IPS DF 6.9 (cell line): Measurements from ENCODE around the gene CHST7.

ENCODE experiments used
- DNase-seq: peaks from one replicate; pipeline ENCODE4 v3.0.0-alpha.2; 2013; ENCODE audit warnings: low read depth, low spot score
- H3K27ac ChIP-seq: one replicate; pipeline ENCODE4 v1.5.1; 2013; ENCODE audit warnings: low read length, control low read depth
- H3K27me3 ChIP-seq: 2 replicates; pipeline ENCODE4 v1.6.1; 2013; ENCODE audit warnings: mild to moderate bottlenecking, low read length; ENCODE audit not compliant: control insufficient read depth, insufficient read depth
- H3K36me3 ChIP-seq: 2 replicates; pipeline ENCODE4 v1.6.1; 2013; ENCODE audit warnings: low read length; ENCODE audit not compliant: control insufficient read depth, insufficient read depth
- H3K4me1 ChIP-seq: 2 replicates; pipeline ENCODE4 v1.6.1; 2013; ENCODE audit warnings: low read length; ENCODE audit not compliant: control insufficient read depth, insufficient read depth
- H3K4me3 ChIP-seq: 2 replicates; pipeline ENCODE4 v1.5.1; 2013; ENCODE audit warnings: mild to moderate bottlenecking, low read length
- H3K9me3 ChIP-seq: 2 replicates; pipeline ENCODE4 v1.6.1; 2013; ENCODE audit warnings: low read length, inconsistent platforms; ENCODE audit not compliant: control insufficient read depth, insufficient read depth
- whole genome bisulfite sequencing: extraction: QIAGEN DNeasy Blood & Tissue Kit; methylation state at CpG from one replicate; pipeline ENCODE4 v1.1.7; 2013; ENCODE audit warnings: mixed read lengths, missing lambda C conversion rate; ENCODE audit not compliant: insufficient read length, insufficient coverage; 5-methylcytosine and 5-hydroxymethylcytosine counted together

CHST7 gene

DNA sequence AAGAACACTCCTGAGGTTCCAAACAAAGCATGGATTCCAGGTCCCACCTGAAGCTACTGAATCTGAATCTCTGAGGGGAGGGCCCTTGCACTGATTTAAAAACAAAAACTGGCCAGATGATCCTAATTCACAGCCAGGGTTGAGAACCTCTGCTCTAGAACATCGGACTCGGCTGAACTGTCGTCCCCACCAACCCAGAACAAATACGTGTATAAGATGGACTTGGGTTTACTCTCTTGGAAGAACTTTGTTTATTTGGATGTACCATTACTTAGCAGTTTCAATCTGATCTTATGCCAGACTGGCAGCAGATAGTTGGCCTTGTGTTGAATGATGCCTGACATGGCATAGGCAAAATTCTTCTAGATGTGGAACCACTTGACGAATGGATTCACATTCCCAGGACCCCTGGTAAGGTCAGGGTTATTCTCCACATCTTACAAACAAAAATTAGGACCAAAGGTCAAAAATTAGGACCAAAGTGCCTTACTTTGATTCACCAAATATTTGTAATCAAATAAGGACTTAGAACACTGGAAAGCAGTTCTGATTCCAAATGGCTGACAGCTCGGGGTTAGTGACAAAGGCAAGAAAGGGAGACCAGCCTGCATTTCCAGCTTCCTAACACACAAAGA is 29.0 kb downstream of the CHST7 start:
- no peak for DNase-seq
- no peaks in the 10 kb centered on the region for H3K36me3 ChIP-seq
- H3K4me1 ChIP-seq = no peaks in the 10 kb centered on the region
- H3K27me3 ChIP-seq = no peaks in the 10 kb centered on the region
- no peaks in the 10 kb centered on the region for H3K9me3 ChIP-seq
- H3K27ac ChIP-seq = no peak overlapping the region
- H3K4me3 ChIP-seq = no peak overlapping the region
- no CpG with 5 or more reads among the region's 6 CpGs for WGBS

DNA sequence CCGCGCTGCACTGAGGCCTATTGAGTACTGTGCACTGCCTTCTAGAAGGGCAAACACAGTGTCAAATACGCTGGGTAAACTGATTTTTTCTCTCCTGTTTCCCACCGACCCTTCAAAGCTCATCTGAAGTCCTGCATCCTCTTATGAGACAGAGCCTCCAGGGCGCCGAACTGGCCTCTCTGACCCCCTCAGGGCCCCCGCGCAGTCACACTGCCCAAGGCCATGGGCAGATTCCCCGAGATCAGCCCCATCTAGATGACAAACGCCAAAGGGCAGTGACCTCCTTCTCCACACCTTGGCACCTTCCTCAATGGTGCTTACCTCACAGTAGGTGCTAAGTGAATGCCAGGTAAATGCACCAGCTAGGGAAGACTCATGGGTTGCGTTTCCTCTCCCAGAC is 34.4 kb downstream of the CHST7 start:
- H3K4me3 ChIP-seq = no peak overlapping the region
- H3K4me1 ChIP-seq = no peaks in the 10 kb centered on the region
- WGBS = no CpG with 5 or more reads among the region's 11 CpGs
- no peak overlapping the region for H3K27ac ChIP-seq
- H3K9me3 ChIP-seq = no peaks in the 10 kb centered on the region
- H3K36me3 ChIP-seq = no peaks in the 10 kb centered on the region
- no peaks in the 10 kb centered on the region for H3K27me3 ChIP-seq
- no peak for DNase-seq

DNA sequence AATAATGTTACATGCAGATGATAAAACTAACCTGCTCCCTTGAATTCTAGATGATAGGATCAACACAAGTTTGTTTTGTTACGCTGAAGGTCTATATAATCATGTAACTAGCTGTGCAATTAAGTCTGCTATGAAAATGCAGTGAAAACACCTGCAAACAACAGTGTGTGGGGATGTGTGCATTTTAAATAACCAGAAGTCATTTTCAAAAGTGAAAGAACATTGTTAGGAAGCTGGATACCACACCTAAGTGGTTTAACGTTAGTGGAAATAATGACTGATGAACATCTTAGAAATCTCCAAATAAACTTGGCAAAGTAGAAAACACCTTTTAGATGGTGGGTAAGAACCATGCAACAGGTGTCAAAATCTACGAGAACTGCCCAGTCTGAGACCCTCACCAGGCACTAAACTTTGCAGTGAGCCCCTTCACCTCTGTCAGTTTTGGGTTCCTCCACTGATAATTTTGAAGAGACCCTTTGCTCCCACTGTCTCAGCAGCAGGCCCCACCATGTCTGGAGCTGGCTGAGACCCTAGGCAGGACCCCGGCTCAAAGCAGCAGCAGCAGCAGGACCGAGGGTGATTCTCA is 36.6 kb downstream of the CHST7 start:
- Histone ChIP-seq H3K27me3 (no peaks in the 10 kb centered on the region), H3K9me3 (no peaks in the 10 kb centered on the region), H3K36me3 (no peaks in the 10 kb centered on the region), H3K4me3 (no peak overlapping the region), H3K27ac (no peak overlapping the region), H3K4me1 (no peaks in the 10 kb centered on the region)
- DNase-seq = no peak
- WGBS = no CpG with 5 or more reads among the region's 5 CpGs

DNA sequence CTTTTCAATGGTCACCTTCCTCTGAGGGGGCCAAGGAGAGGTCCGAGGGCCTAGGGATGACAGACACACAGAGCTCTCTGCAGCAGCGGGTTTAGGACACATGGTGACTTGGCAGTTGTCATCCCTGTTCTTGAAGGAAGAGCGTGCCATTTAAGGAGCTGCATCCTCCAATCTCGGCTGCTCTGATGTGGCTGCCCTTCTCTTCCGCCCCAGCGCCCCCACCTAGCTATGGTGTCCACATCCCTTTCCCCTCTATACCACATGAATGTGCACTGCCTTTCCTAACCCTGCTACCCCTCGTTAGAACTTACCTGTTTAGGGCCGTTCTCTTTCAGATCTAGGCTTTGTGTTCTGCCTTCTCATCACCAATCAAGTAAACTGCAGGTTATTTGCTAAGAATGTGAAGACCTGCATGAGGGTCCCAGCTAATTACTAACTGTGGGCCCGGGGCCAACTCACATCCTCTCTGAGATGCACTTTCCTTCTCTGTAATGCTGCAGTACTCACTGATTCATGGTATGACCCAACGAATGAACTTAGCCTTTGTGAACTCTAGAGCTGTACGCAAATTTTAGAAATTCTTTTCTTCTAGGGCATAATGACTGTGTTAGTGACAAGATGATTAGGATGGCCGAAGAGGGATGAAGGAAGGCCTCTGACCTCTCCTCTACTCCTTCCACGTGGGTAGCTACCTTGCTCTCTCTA is 38.2 kb downstream of the CHST7 start:
- Histone ChIP-seq H3K4me1 (no peaks in the 10 kb centered on the region), H3K27me3 (no peaks in the 10 kb centered on the region), H3K4me3 (no peak overlapping the region), H3K9me3 (no peaks in the 10 kb centered on the region), H3K27ac (no peak overlapping the region), H3K36me3 (no peaks in the 10 kb centered on the region)
- no CpG with 5 or more reads among the region's 13 CpGs for WGBS
- DNase-seq = no peak

DNA sequence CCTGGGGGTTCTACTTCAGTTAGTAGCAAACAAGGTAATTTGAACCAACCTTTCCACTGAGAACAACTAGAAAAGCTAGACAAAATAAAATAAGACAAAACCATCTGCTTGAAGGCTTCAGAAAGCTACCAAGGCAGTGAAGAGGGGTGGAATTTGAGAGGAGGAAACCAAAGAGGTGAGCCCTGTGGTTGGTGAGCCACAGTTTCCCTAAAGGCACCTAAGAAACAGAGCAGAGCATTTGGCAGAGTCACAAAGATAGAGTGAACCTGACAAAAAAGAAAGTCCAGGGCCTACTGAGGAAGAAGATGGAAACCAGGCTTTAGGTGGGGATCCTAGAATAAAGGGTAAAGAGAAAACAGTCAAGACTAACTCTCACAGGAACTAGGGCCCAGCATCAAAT is 44.3 kb downstream of the CHST7 start:
- no peak overlapping the region for H3K27ac ChIP-seq
- no peak for DNase-seq
- H3K4me1 ChIP-seq = no peaks in the 10 kb centered on the region
- H3K36me3 ChIP-seq = no peaks in the 10 kb centered on the region
- H3K27me3 ChIP-seq = no peaks in the 10 kb centered on the region
- H3K9me3 ChIP-seq = no peaks in the 10 kb centered on the region
- H3K4me3 ChIP-seq = no peak overlapping the region

DNA sequence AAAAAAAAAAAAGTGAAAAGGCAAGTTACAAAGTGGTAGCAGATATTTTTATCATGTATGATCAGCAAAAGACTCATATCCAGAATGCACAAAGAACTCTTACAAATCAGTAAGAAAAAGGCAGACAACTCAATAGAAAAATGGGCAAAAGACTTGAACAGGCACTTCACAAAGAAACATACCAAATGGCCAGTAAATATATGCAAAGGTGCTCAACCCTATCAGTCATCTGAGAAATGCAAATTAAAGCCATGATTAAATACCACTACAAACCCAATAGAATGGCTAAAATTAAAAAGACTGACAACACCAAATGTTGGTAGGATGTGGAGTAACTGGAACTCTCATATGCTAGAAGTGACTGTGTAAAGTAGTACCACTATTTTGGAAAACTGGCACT is 45.4 kb downstream of the CHST7 start:
- no peaks in the 10 kb centered on the region for H3K9me3 ChIP-seq
- H3K4me1 ChIP-seq = no peaks in the 10 kb centered on the region

DNA sequence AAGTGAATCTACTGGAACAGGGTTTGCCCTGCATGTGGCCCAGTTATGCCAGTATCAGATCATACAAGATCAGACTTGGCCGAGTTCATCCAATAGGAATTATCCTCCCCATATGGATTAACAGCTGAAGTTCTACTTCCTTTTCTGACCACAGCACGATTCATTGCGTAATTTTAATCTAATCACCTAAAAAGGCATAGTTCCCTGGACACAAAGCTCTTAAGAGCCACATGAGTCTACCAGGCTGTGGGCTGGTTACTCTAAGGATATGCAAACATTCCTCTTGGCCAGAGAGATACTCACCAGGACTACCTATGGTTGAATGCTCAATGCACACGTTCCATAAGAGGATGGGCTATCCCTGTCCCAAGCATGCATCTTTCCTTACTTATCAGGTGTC is 46.9 kb downstream of the CHST7 start:
- Histone ChIP-seq H3K27me3 (no peaks in the 10 kb centered on the region), H3K4me1 (no peaks in the 10 kb centered on the region), H3K27ac (no peak overlapping the region), H3K36me3 (no peaks in the 10 kb centered on the region), H3K9me3 (no peaks in the 10 kb centered on the region), H3K4me3 (no peak overlapping the region)
- WGBS = no CpG with 5 or more reads among the region's 4 CpGs
- no peak for DNase-seq

More for the DNA sequence above, 45.4 kb downstream of the CHST7 start:
- Histone ChIP-seq H3K27me3 (no peaks in the 10 kb centered on the region), H3K36me3 (no peaks in the 10 kb centered on the region), H3K27ac (no peak overlapping the region), H3K4me3 (no peak overlapping the region)
- DNase-seq = no peak

DNA sequence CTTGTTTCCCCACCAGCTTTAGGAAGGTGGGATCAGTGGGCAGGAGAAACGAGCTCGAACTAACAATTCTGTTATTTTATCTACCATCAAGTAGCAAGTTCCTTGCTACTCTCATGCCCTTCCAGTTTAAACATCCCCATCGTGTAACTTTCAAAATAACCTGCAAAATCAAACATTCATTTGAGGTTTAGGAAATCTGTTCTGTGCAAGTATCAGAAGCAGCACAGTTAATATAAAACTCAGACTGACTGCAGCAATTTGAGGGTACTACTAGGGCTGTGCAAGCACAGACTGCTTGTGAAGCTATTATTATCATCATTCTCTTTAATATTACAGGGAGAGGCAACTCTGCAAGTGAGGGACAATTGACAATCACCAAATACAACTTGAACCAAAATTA is 48.0 kb downstream of the CHST7 start:
- Histone ChIP-seq H3K4me3 (no peak overlapping the region), H3K27me3 (no peaks in the 10 kb centered on the region), H3K4me1 (no peaks in the 10 kb centered on the region), H3K36me3 (no peaks in the 10 kb centered on the region), H3K27ac (no peak overlapping the region), H3K9me3 (no peaks in the 10 kb centered on the region)
- WGBS = no CpG with 5 or more reads among the region's 3 CpGs
- DNase-seq = no peak

DNA sequence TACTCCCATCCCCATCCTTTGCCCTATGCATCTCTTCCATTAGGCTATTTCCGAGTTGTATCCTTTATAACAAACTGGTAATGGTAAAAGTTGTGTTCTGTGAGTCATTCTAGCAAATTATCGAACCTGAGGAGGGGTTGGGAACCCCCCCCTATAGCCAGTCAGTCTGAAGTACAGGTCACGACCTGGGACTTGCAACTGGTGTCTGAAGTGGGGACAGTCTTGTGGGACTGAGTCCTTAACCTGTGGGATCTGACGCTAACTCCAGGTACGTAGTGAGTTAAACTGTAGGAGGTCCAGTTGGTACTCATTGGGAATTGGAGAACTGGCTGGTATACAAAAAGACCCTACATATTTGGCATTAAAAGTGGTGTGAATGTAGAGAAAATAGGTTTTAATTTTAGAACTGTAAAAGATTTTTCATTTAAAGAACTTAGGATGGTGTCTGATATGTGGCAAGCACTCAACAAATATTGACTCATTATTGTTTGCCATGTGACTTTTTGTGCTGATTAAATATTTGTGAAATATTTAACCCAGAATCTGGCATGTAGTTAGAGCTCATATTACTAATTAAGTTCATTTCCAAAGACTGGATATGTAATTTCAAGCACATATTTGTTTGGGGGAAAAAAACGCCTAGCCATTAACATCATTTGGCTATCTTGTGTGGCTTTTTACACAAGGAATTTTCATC is 50.7 kb downstream of the CHST7 start:
- H3K4me1 ChIP-seq = no peaks in the 10 kb centered on the region; the same call in 1 of the 2 replicates
- H3K36me3 ChIP-seq = no peaks in the 10 kb centered on the region
- no peaks in the 10 kb centered on the region for H3K27me3 ChIP-seq
- no peak overlapping the region for H3K4me3 ChIP-seq
- DNase-seq = no peak
- H3K27ac ChIP-seq = no peak overlapping the region
- H3K9me3 ChIP-seq = no peaks in the 10 kb centered on the region
- no CpG with 5 or more reads among the region's 6 CpGs for WGBS

DNA sequence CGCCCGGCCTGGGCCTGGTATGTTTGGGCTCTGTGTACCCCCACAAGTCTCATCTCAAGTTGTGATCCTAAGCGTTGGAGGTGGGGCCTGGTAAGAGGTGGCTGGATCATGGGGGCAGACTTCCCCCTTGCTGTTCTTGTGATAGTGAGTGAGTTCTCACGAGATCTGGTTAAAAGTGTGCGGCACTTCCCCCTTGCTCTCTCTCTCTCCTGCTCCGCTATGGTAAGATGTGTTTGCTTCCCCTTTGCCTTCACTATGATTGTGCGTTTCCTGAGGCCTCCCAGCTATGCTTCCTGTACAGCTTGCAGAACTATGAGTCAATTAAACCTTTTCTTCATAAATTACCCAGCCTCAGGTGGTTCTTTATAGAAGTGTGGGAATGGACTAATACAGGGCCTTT is 53.0 kb downstream of the CHST7 start:
- no CpG with 5 or more reads among the region's 7 CpGs for WGBS
- Histone ChIP-seq H3K36me3 (no peaks in the 10 kb centered on the region), H3K27me3 (no peaks in the 10 kb centered on the region), H3K4me3 (no peak overlapping the region), H3K27ac (no peak overlapping the region), H3K9me3 (no peaks in the 10 kb centered on the region), H3K4me1 (no peaks in the 10 kb centered on the region; the same call in 1 of the 2 replicates)
- DNase-seq = no peak
